ENCODE measurements around the gene WDR87. TPM values are rescaled to one million over a fixed set of nuclear protein-coding genes. Genes with fewer than 3 reads are reported as not detected.

Gene WDR87
- total RNA-seq, 2 donors from 2014 or later, result not detected

GRCh38 chr19:37947778-37948177 is 41.4 kb upstream of the WDR87 start:
- intact Hi-C loops (cut with DNase I), result no loop called here
- Histone ChIP-seq H3K4me1 (peaks cover 16% of the 10 kb centered on the region), H3K27me3 (no peaks in the 10 kb centered on the region), H3K27ac (no peak overlapping the region), H3K4me3 (no peak overlapping the region), H3K9me3 (no peaks in the 10 kb centered on the region), H3K36me3 (replicated peaks in 1 of 2; ENCODE audit: insufficient read depth in 1 of 2, low read depth in 2 of 2) (no peaks in the 10 kb centered on the region)
- ATAC-seq (no peak), DNase-seq (no peak)
- 74 to 76% methylated on average over 5 of the region's 5 CpGs for WGBS, 2 donors
- no peak for TF ChIP-seq CTCF (IDR thresholded peaks at IDR 0.05)
- no peak for TF ChIP-seq POLR2A (IDR thresholded peaks at IDR 0.05)

- Histone ChIP-seq H3K27ac (no peak overlapping the region), H3K27me3 (no peaks in the 10 kb centered on the region), H3K4me1 (peaks cover 29% of the 10 kb centered on the region), H3K36me3 (replicated peaks in 1 of 2; ENCODE audit: insufficient read depth in 1 of 2, low read depth in 2 of 2) (no peaks in the 10 kb centered on the region), H3K9me3 (no peaks in the 10 kb centered on the region), H3K4me3 (no peak overlapping the region)
- DNase-seq (no peak), ATAC-seq (no peak)
- TF ChIP-seq POLR2A (IDR thresholded peaks at IDR 0.05) (no peak), CTCF (IDR thresholded peaks at IDR 0.05) (no peak)
- intact Hi-C loops (cut with DNase I), result no loop called here
- WGBS, 2 donors, result 94 to 97% methylated on average over 6 of the region's 6 CpGs
These were observed 39.7 kb upstream of the WDR87 start for GRCh38 chr19:37946132-37946531.

- H3K4me1 ChIP-seq, result peaks cover 31% of the 10 kb centered on the region
These were observed 37.1 kb upstream of the WDR87 start for GRCh38 chr19:37943480-37943879.

GRCh38 chr19:37942516-37942902 is 36.1 kb upstream of the WDR87 start:
- H3K4me1 ChIP-seq, result peaks cover 31% of the 10 kb centered on the region
- no peaks in the 10 kb centered on the region for H3K27me3 ChIP-seq
- intact Hi-C loops (cut with DNase I), result no loop called here
- no peaks in the 10 kb centered on the region for H3K9me3 ChIP-seq
- DNase-seq (no peak), ATAC-seq (no peak)
- H3K27ac ChIP-seq, result no peak overlapping the region
- 90 to 93% methylated on average over 6 of the region's 6 CpGs for WGBS, 2 donors
- H3K4me3 ChIP-seq, result no peak overlapping the region
- TF ChIP-seq POLR2A (IDR thresholded peaks at IDR 0.05), result no peak
- TF ChIP-seq CTCF (IDR thresholded peaks at IDR 0.05), result no peak
- H3K36me3 ChIP-seq (replicated peaks in 1 of 2; ENCODE audit: insufficient read depth in 1 of 2, low read depth in 2 of 2), result no peaks in the 10 kb centered on the region

More at GRCh38 chr19:37943480-37943879, 37.1 kb upstream of the WDR87 start:
- intact Hi-C loops (cut with DNase I), result no loop called here
- Histone ChIP-seq H3K9me3 (no peaks in the 10 kb centered on the region), H3K27me3 (no peaks in the 10 kb centered on the region), H3K27ac (peak overlapping the region in 2 of 4 donors; percentile 0 to 40), H3K4me3 (no peak overlapping the region), H3K36me3 (replicated peaks in 1 of 2; ENCODE audit: insufficient read depth in 1 of 2, low read depth in 2 of 2) (no peaks in the 10 kb centered on the region)
- TF ChIP-seq POLR2A (IDR thresholded peaks at IDR 0.05) (no peak), CTCF (IDR thresholded peaks at IDR 0.05) (no peak)
- WGBS, 2 donors, result 25 to 31% methylated on average over 5 of the region's 5 CpGs
- ATAC-seq (peak; percentile 56), DNase-seq (peak in 2 of 4 donors; percentile 34 to 41)

- 53 to 67% methylated on average over 12 of the region's 12 CpGs for WGBS, 2 donors
- intact Hi-C loops (cut with DNase I), result no loop called here
- ATAC-seq, result no peak
- DNase-seq, result no peak
- peak overlapping the region in 2 of 4 donors; percentile 1 to 3 for H3K27ac ChIP-seq
- H3K36me3 ChIP-seq (replicated peaks in 1 of 2; ENCODE audit: insufficient read depth in 1 of 2, low read depth in 2 of 2), result no peaks in the 10 kb centered on the region
- no peaks in the 10 kb centered on the region for H3K9me3 ChIP-seq
- H3K27me3 ChIP-seq, result no peaks in the 10 kb centered on the region
- H3K4me3 ChIP-seq, result no peak overlapping the region
- TF ChIP-seq POLR2A (IDR thresholded peaks at IDR 0.05) (no peak), CTCF (IDR thresholded peaks at IDR 0.05) (no peak)
- peaks cover 36% of the 10 kb centered on the region for H3K4me1 ChIP-seq
These were observed 35.6 kb upstream of the WDR87 start for GRCh38 chr19:37941782-37942515.
